ENCODE data around the gene DGKA.

The DGKA gene

GRCh38 chr12:55931780-55932550 lies 1.0 kb downstream of the DGKA start:
- H3K9ac ChIP-seq (ENCODE audit: low read depth, low read length, poor library complexity, severe bottlenecking): peak overlapping the region; percentile 98
- TF ChIP-seq CTCF (conservative IDR thresholded peaks at IDR 0.05; ENCODE audit: low read length) (no peak), EZH2phosphoT487 (IDR thresholded peaks at IDR 0.05; ENCODE audit: borderline replicate concordance) (no peak)

GRCh38 chr12:55932551-55932910 lies 1.6 kb downstream of the DGKA start:
- H3K4me3 ChIP-seq (ENCODE audit: low read length, poor library complexity, severe bottlenecking): peak overlapping the region; percentile 84
- H3K4me2 ChIP-seq (ENCODE audit: low read depth, low read length, poor library complexity, severe bottlenecking): peak overlapping the region; percentile 96
- no peaks in the 10 kb centered on the region for H3K36me3 ChIP-seq (ENCODE audit: insufficient read depth, low read length)
- peaks cover 16% of the 10 kb centered on the region for H3F3A ChIP-seq (ENCODE audit: low read depth)
- TF ChIP-seq EZH2phosphoT487 (IDR thresholded peaks at IDR 0.05; ENCODE audit: borderline replicate concordance) (no peak), CTCF (conservative IDR thresholded peaks at IDR 0.05; ENCODE audit: low read length) (no peak)
- peak overlapping the region; percentile 98 for H3K9ac ChIP-seq (ENCODE audit: low read depth, low read length, poor library complexity, severe bottlenecking)
- peaks cover 5% of the 10 kb centered on the region for H4K20me1 ChIP-seq (ENCODE audit: insufficient read depth, low read length, poor library complexity, severe bottlenecking)
- H3K27me3 ChIP-seq (ENCODE audit: insufficient read depth, low read length, poor library complexity, severe bottlenecking): no peaks in the 10 kb centered on the region
- H3K79me2 ChIP-seq (ENCODE audit: insufficient read depth, low read length): peaks cover 53% of the 10 kb centered on the region
- peak overlapping the region; percentile 65 for H2AFZ ChIP-seq (ENCODE audit: low read length)
- no peaks in the 10 kb centered on the region for H3K9me2 ChIP-seq (replicated peaks; ENCODE audit: low read depth, low read length)
- no peaks in the 10 kb centered on the region for H3K9me3 ChIP-seq (ENCODE audit: insufficient read depth, low read depth, low read length)
- peaks cover 46% of the 10 kb centered on the region for H3K4me1 ChIP-seq (ENCODE audit: insufficient read depth, low read length, poor library complexity, severe bottlenecking)

More at GRCh38 chr12:55931780-55932550, 1.0 kb downstream of the DGKA start:
- Histone ChIP-seq H3K4me3 (ENCODE audit: low read length, poor library complexity, severe bottlenecking) (peak overlapping the region; percentile 84), H3F3A (ENCODE audit: low read depth) (peaks cover 19% of the 10 kb centered on the region), H3K4me2 (ENCODE audit: low read depth, low read length, poor library complexity, severe bottlenecking) (peak overlapping the region; percentile 96), H3K9me2 (replicated peaks; ENCODE audit: low read depth, low read length) (no peaks in the 10 kb centered on the region), H3K79me2 (ENCODE audit: insufficient read depth, low read length) (peaks cover 53% of the 10 kb centered on the region), H3K27me3 (ENCODE audit: insufficient read depth, low read length, poor library complexity, severe bottlenecking) (no peaks in the 10 kb centered on the region), H2AFZ (ENCODE audit: low read length) (peak overlapping the region; percentile 65), H3K9me3 (ENCODE audit: insufficient read depth, low read depth, low read length) (no peaks in the 10 kb centered on the region), H3K36me3 (ENCODE audit: insufficient read depth, low read length) (no peaks in the 10 kb centered on the region), H3K4me1 (ENCODE audit: insufficient read depth, low read length, poor library complexity, severe bottlenecking) (peaks cover 46% of the 10 kb centered on the region), H4K20me1 (ENCODE audit: insufficient read depth, low read length, poor library complexity, severe bottlenecking) (peaks cover 5% of the 10 kb centered on the region)

- Histone ChIP-seq H2AFZ (ENCODE audit: low read length) (no peak overlapping the region), H3K4me2 (ENCODE audit: low read depth, low read length, poor library complexity, severe bottlenecking) (peak overlapping the region; percentile 96), H3K36me3 (ENCODE audit: insufficient read depth, low read length) (no peaks in the 10 kb centered on the region; the same call in 1 of the 2 replicates), H4K20me1 (ENCODE audit: insufficient read depth, low read length, poor library complexity, severe bottlenecking) (peaks cover 5% of the 10 kb centered on the region), H3K27me3 (ENCODE audit: insufficient read depth, low read length, poor library complexity, severe bottlenecking) (no peaks in the 10 kb centered on the region), H3K79me2 (ENCODE audit: insufficient read depth, low read length) (peaks cover 47% of the 10 kb centered on the region), H3K4me1 (ENCODE audit: insufficient read depth, low read length, poor library complexity, severe bottlenecking) (peaks cover 46% of the 10 kb centered on the region), H3K9me2 (replicated peaks; ENCODE audit: low read depth, low read length) (no peaks in the 10 kb centered on the region), H3F3A (ENCODE audit: low read depth) (peaks cover 9% of the 10 kb centered on the region), H3K9ac (ENCODE audit: low read depth, low read length, poor library complexity, severe bottlenecking) (peak overlapping the region; percentile 98), H3K4me3 (ENCODE audit: low read length, poor library complexity, severe bottlenecking) (peak overlapping the region; percentile 84), H3K9me3 (ENCODE audit: insufficient read depth, low read depth, low read length) (no peaks in the 10 kb centered on the region)
- TF ChIP-seq EZH2phosphoT487 (IDR thresholded peaks at IDR 0.05; ENCODE audit: borderline replicate concordance): no peak
Measured at GRCh38 chr12:55933169-55933798, 2.3 kb downstream of the DGKA start.

Data from Loucy (cell line).